ENCODE measurements around the gene HOXB5.
A peak's percentile ranks its signal among the peaks of the same experiment; 100 is the strongest.

- TF ChIP-seq CTCF (IDR thresholded peaks at IDR 0.05; ENCODE audit: low read depth, low read length, poor library complexity, severe bottlenecking) (peak; percentile 23), EZH2phosphoT487 (IDR thresholded peaks at IDR 0.05; ENCODE audit: borderline replicate concordance, low read length) (no peak)
These were observed 33.5 kb downstream of the HOXB5 start for GRCh38 chr17:48559840-48560817.
